GM06990 (cell line): Measurements from ENCODE around the gene KRT25.
A peak's percentile ranks its signal among the peaks of the same experiment; 100 is the strongest.

Experiments
- DNase-seq: peaks from one replicate; pipeline ENCODE4 v3.0.0-alpha.2; 2011; ENCODE audit not compliant: insufficient read length; ENCODE audit errors: extremely low read depth
- H3K27me3 ChIP-seq: replicated peaks from 2 replicates; pipeline ENCODE4 v1.6.0; 2011; ENCODE audit warnings: low read length; ENCODE audit not compliant: control insufficient read depth, insufficient read depth
- H3K36me3 ChIP-seq: 2 replicates; pipeline ENCODE4 v1.5.1; 2011; ENCODE audit warnings: low read length; ENCODE audit not compliant: control insufficient read depth, insufficient read depth
- H3K4me3 ChIP-seq: replicated peaks from 2 replicates; pipeline ENCODE4 v1.5.1; 2011; ENCODE audit warnings: low read depth, mild to moderate bottlenecking, control low read depth, low read length
- CTCF ChIP-seq: IDR thresholded peaks from 2 replicates; pipeline ENCODE4 v1.5.1; 2011; ENCODE audit warnings: low read length, control low read depth, mild to moderate bottlenecking, inconsistent platforms; ENCODE audit not compliant: insufficient read depth, poor library complexity, severe bottlenecking

The KRT25 gene

GRCh38 chr17:40795019-40795667, 40.0 kb upstream of the KRT25 start:
- H3K4me3 ChIP-seq: no peak overlapping the region
- no peak for TF ChIP-seq CTCF
- peaks cover 3% of the 10 kb centered on the region; the same call in 1 of the 2 replicates for H3K27me3 ChIP-seq
- no peaks in the 10 kb centered on the region for H3K36me3 ChIP-seq
- DNase-seq: no peak

GRCh38 chr17:40794466-40794865, 39.3 kb upstream of the KRT25 start:
- no peak for TF ChIP-seq CTCF
- H3K36me3 ChIP-seq: no peaks in the 10 kb centered on the region
- H3K27me3 ChIP-seq: no peaks in the 10 kb centered on the region; the same call in 1 of the 2 replicates
- no peak for DNase-seq
- no peak overlapping the region for H3K4me3 ChIP-seq

GRCh38 chr17:40793832-40794231, 38.7 kb upstream of the KRT25 start:
- Histone ChIP-seq H3K36me3 (no peaks in the 10 kb centered on the region), H3K4me3 (no peak overlapping the region), H3K27me3 (no peaks in the 10 kb centered on the region)
- DNase-seq: no peak
- TF ChIP-seq CTCF: no peak

GRCh38 chr17:40791787-40792436, 36.8 kb upstream of the KRT25 start:
- Histone ChIP-seq H3K36me3 (no peaks in the 10 kb centered on the region), H3K27me3 (no peaks in the 10 kb centered on the region), H3K4me3 (no peak overlapping the region)
- TF ChIP-seq CTCF: peak; percentile 61
- no peak for DNase-seq

- Histone ChIP-seq H3K4me3 (no peak overlapping the region), H3K36me3 (no peaks in the 10 kb centered on the region), H3K27me3 (no peaks in the 10 kb centered on the region)
- no peak for TF ChIP-seq CTCF
- DNase-seq: no peak
These were observed 36.0 kb upstream of the KRT25 start for GRCh38 chr17:40791111-40791510.
